HUES64 (cell line): ENCODE results near the gene GFAP. TPM values are rescaled to one million over a fixed set of nuclear protein-coding genes. Genes with fewer than 3 reads are reported as not detected.

Source experiments
- H3K27ac ChIP-seq: 2 replicates; pipeline ENCODE4 v1.7.0; 2013; ENCODE audit warnings: low read depth, low read length, inconsistent platforms
- H3K27me3 ChIP-seq: 2 replicates; pipeline ENCODE4 v1.6.1; 2013; ENCODE audit warnings: mild to moderate bottlenecking, low read length; ENCODE audit not compliant: insufficient read depth
- H3K36me3 ChIP-seq: 2 replicates; pipeline ENCODE4 v1.6.1; 2013; ENCODE audit warnings: mild to moderate bottlenecking, low read length; ENCODE audit not compliant: insufficient read depth
- H3K4me1 ChIP-seq: 2 replicates; pipeline ENCODE4 v1.6.1; 2013; ENCODE audit warnings: mild to moderate bottlenecking, low read length, moderate library complexity; ENCODE audit not compliant: insufficient read depth
- H3K4me3 ChIP-seq: 2 replicates; pipeline ENCODE4 v1.5.1; 2013; ENCODE audit warnings: mild to moderate bottlenecking, low read length, moderate library complexity
- H3K9ac ChIP-seq: 2 replicates; pipeline ENCODE4 v1.6.1; 2013; ENCODE audit warnings: mild to moderate bottlenecking, low read depth, low read length
- H3K9me3 ChIP-seq: 2 replicates; pipeline ENCODE4 v1.6.1; 2013; ENCODE audit warnings: low read depth, low read length; ENCODE audit not compliant: insufficient read depth
- WGBS: fragments of 150-250, 120-280 bp; methylation state at CpG from one replicate; pipeline ENCODE4 v1.1.7; 2013; ENCODE audit warnings: missing lambda C conversion rate; 5-methylcytosine and 5-hydroxymethylcytosine counted together
- polyA plus RNA-seq, 2 experiments: library from polyadenylated mRNA; stranded (reverse); fragments of 50-300 nt; gene quantifications; one replicate each; pipeline ENCODE4 v1.2.3, GENCODE V29; 2013

Gene GFAP
- polyA plus RNA-seq (2013, experiment 1 of 2) = 0.20 TPM
- polyA plus RNA-seq (2013, experiment 2 of 2) = 0.76 TPM

DNA sequence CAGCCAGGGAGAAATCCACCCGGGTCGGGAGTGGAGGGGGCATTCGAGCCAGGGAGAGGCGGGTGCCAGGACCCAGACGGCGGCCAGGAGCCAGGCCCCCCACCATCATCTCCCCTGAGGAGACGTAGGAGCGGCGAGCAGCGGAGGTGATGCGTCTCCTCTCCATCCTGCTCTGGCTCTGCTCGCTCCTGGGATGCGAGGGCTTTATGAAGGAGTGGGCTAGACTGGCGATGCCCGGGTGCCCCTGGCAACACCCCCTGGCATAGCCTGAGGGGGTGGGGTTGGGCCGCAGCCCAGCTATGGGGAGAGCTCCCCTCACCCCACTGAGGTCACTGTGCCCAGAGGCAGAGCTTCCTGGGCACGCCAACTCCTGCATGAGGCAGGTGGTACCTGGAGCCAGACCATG is at the start of gene GFAP:
GFAP (minus strand) TSS at position 180 of the 406 bp plus-strand sequence; CDS start at position 166, 14 bp downstream.
- H3K9me3 ChIP-seq = no peaks in the 10 kb centered on the region
- H3K9ac ChIP-seq = no peak within 1 kb of the TSS
- H3K4me1 ChIP-seq = peaks cover 6% of the 10 kb centered on the region
- WGBS = 90% methylated on average over 17 of the region's 17 CpGs
- no peaks in the 10 kb centered on the region for H3K36me3 ChIP-seq
- no peak within 1 kb of the TSS for H3K27ac ChIP-seq
- H3K4me3 ChIP-seq = no peak within 1 kb of the TSS
- peaks cover 29% of the 10 kb centered on the region for H3K27me3 ChIP-seq

DNA sequence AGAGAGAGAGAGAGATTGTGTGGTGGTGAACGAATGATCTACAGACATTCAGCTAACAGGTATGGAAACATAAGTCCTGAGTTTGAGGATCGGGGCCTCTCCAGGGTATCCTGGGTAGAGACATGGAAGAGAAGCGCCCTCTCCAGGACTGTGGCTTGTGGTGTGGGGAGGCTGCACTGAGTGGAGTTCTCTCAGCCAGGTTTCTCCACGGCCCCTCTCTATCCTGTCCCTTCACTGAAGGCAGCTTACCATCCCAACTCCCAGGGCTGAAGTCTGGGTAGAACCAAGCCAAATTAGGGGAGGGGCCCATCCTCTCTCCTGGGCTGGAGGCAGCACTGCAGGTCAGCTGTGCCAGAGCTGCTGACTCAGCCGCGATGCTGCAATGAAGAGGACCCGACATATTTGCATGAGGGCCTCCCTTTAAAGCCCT is 46.6 kb upstream of the GFAP start:
- Histone ChIP-seq H3K4me1 (peaks cover 13% of the 10 kb centered on the region; the same call in 1 of the 2 replicates), H3K4me3 (no peak overlapping the region), H3K9ac (no peak overlapping the region), H3K9me3 (no peaks in the 10 kb centered on the region), H3K27me3 (peaks cover 40% of the 10 kb centered on the region), H3K36me3 (no peaks in the 10 kb centered on the region), H3K27ac (no peak overlapping the region)
- WGBS = 61% methylated on average over 7 of the region's 7 CpGs

DNA sequence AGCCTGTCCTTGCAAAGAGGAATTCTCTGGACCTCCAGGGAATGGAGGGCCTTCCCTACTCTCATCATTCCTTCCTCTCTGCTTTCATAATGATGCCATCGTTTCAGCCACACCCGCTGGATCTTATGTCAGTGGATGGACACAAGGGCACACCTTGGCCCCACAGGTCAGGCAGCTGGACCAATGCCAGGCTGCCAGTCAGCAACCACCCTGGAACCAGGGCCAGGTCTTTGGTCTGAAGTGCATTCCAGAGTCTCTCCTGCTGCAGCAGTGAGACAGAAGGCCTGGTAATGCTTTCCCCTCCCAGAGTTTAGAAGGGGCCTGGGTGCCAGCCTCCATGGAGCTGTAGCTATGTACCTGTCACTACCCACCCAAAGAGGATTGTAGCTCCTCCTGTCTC is 45.4 kb upstream of the GFAP start:
- no peaks in the 10 kb centered on the region for H3K9me3 ChIP-seq
- peaks cover 10% of the 10 kb centered on the region; the same call in 1 of the 2 replicates for H3K4me1 ChIP-seq
- no peak overlapping the region for H3K4me3 ChIP-seq
- H3K27ac ChIP-seq = no peak overlapping the region
- peaks cover 27% of the 10 kb centered on the region for H3K27me3 ChIP-seq
- no peak overlapping the region for H3K9ac ChIP-seq
- no peaks in the 10 kb centered on the region for H3K36me3 ChIP-seq
- 90% methylated on average over 2 of the region's 2 CpGs for WGBS

DNA sequence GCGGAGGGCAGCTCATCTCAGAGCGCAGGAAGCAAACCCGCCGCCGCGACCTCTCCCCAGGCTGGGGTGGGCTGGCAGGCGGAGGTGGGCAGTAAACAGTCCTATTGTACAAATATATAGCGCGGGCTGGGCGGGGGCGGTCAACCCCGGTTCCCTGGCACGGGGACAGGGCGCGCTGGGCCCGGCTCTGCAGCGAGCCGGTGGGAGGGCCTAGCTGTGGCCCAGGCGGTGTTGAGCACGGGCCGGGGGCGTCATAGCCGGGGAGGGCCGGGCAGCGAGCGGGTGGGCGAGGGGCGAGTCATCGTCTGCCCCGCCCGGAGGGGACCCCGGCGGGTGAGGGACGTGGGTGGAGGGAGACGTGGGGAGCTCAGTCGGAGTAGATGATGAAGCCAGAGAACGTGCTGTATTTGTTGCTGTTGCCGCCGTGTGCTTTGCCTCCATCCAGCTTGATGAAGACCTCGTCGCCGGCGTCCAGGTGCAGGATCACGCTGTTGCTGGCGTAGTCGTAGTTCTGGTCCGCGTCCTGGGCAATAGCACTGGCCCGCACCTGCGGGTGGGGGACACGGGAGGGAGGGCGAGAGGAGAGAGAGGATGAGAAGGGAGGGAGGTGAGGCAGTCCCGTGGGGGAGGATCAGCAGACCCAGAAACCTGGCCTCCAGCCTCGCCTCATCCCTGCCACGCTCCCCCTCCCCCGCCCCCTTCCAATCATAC is 44.7 kb upstream of the GFAP start:
- no peak overlapping the region for H3K27ac ChIP-seq
- peak overlapping the region; percentile 16 for H3K4me3 ChIP-seq
- H3K27me3 ChIP-seq = peaks cover 22% of the 10 kb centered on the region
- WGBS = 60% methylated on average over 55 of the region's 56 CpGs
- H3K4me1 ChIP-seq = peaks cover 10% of the 10 kb centered on the region; the same call in 1 of the 2 replicates
- no peak overlapping the region for H3K9ac ChIP-seq
- no peaks in the 10 kb centered on the region for H3K9me3 ChIP-seq
- no peaks in the 10 kb centered on the region for H3K36me3 ChIP-seq

DNA sequence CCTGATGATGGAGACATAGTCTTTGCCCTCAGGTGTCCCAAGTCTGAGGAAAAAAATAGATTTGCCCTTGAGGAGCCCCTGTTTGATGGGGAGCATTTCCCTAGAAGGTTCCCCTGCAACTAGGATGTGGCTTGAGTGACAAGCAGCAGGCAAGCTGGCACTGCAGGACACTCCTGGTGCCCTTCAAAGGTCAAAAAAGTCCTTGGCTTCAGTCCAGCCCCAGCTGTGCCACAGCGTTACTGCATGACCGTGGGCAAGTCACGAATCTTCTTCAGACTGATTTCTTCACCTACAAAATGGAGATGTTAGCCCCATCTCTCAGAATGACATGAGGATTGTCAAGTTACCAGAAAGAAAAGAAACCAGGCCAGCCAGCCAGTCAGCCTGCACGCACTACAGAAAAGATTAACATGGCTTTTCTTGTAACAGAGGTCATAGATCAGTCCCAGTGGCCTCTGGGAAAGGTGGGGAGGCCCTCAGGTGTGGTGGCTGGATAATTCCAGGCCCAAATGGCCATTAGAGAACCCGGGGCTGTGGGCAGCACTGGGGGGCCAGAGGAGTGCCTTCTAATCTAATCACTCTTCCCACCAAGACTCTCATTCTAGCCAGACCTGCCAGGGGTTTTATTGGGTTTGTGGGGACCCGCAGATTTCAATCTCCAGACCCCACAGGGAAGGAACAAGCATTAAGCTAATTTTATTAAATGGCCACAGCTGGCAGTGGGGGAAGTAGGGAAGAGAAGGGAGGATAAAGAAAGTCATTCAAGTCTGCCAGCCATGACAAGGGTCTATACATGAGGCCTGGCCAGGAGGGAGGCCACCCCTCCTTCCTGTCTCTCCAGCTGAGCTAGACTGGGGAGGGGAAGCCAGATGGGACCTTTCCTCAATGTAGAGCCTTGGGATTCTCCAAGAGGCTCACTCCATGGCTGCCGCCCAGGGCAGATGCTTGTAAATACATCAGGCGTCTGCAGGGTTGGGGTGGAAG is 42.0 kb upstream of the GFAP start:
- Histone ChIP-seq H3K4me1 (peaks cover 10% of the 10 kb centered on the region; the same call in 1 of the 2 replicates), H3K9me3 (no peaks in the 10 kb centered on the region), H3K27ac (no peak overlapping the region), H3K4me3 (no peak overlapping the region), H3K9ac (no peak overlapping the region), H3K36me3 (no peaks in the 10 kb centered on the region), H3K27me3 (peaks cover 11% of the 10 kb centered on the region)
- 90% methylated on average over 7 of the region's 8 CpGs for WGBS

DNA sequence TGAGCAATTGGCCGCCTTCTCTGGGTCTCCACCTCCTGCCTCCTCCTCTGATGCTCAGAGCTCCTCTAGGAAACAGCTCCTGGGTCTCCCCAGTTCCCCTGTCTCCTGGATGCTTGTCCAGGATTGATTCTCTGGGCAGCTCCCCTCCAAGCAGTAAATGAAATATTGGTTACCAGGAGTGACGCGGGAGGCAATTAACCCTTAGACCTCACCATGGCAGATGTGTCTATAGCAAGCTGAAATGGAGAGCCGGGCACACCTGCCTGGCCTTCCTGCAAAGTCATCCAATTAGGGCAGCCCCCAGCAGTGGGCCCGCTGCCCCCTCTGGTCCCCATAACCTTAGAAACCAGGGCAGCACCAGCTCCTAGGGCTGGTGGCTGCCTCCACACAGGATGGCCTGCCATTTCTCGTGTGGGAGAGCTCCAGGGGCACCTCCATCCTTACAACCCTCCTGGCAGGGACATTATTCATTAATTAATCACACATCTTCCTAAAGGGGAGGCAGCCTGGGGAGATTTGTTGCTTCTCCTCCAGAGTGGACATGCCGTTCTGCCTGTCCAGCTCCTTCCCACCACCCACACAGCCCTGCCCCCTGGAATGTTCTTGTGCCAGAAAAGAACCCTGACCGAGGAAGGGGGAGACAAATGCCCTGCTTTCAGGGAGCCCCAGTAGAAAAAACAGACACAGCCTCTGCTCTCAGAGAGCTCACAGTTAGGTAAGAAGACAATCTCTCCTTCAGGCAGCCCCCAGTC is 40.5 kb upstream of the GFAP start:
- no peak overlapping the region for H3K9ac ChIP-seq
- WGBS = 89% methylated on average over 8 of the region's 8 CpGs

DNA sequence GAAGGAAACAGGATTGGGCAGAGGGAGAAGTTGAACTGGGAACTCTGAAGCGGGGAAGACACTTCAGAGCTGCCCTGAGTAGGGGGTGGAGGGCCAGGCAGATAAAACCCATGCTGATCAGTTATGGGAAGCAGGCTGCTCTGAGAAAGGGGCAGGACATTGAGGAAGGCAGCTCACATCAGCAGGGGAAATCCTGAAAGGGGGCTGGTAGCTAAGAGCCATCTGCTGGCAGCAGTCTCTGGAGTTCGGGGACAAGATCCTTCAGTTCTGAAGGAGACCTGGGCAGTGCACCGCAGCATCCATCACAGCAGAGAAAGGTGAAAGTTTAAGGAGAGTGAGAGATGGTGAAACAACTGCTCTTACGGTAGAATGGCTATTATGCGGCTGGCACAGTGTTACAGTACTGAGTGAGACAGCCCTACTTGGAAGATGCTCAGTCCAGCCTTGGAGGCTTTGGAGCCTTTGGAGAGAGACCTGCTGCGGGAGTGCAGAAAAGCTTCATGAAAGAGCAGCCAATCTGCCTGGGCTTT is 37.7 kb upstream of the GFAP start:
- Histone ChIP-seq H3K36me3 (no peaks in the 10 kb centered on the region), H3K9ac (0 out of 2 replicates have a peak overlapping the region, but pooled peaks have one; percentile 9), H3K27ac (no peak overlapping the region), H3K27me3 (no peaks in the 10 kb centered on the region), H3K9me3 (no peaks in the 10 kb centered on the region), H3K4me1 (no peaks in the 10 kb centered on the region), H3K4me3 (no peak overlapping the region)
- WGBS = 72% methylated on average over 6 of the region's 6 CpGs

More for the DNA sequence above, 40.5 kb upstream of the GFAP start:
- peaks cover 11% of the 10 kb centered on the region for H3K27me3 ChIP-seq
- no peak overlapping the region for H3K4me3 ChIP-seq
- no peaks in the 10 kb centered on the region for H3K9me3 ChIP-seq
- H3K36me3 ChIP-seq = no peaks in the 10 kb centered on the region
- peaks cover 10% of the 10 kb centered on the region; the same call in 1 of the 2 replicates for H3K4me1 ChIP-seq
- H3K27ac ChIP-seq = no peak overlapping the region

DNA sequence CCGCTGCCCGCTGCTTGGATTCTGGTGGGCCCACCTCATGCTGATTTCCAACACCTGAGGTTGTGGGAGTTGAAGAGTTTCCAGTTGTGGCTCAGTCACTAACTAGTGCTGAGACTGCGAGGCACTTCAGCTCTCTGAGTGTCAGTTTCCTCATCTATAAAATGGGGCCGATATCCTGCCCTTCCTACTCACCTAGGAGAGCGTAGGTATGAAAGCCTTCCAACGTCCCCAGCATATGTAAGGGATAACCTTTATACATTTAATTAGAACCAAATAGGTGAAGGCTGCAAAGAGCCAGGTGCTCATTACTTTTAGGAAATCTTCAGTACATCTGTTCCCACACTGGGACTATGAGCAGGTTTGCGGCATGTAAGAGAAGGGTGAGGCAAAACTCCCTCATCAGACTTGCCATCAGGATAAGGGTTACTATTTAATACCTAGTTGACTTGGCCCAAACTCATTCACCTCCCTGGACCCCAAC is 33.1 kb upstream of the GFAP start:
- H3K4me1 ChIP-seq = no peaks in the 10 kb centered on the region

DNA sequence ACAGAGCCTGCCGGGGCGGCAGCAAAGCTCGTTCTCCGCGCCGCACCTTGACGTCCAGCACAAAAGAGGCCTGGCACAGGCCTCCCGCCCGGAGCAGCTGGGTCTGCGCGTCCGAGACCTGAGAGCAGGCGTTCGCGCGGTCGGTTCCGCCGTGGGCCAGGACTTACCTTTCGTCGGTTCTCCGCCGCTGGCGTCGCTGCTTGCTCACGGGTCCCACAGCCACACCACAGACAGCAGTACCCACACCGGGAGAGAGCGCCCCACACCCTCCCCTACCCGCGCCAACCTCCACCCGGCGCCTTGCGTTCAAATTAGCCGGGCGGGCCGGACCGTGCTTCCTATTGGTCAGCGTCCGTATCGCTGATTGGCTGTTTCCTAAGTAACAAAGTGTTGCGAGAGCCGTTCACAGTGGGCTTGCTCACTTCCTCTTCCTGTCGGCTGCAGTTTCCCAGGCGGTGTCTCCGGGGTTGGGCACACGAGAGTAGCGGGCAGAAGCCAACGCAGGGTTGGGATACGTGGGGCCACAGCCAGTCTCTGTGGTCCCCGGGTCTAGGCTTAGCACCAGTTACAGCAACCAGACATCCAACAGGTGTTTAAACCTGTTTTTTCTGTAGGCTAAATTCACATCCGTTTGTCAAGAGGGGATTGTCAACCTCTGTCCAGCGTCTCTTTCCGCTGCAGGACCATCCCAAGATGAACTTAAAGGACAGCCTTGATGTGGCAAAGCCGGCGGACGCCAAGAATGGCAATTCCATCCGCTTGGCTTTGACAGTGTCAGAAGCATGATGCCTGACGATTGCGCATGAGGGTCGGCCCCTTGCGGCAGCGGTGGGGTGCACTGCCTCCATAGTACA is 32.4 kb upstream of the GFAP start, which contains the start of gene KIF18B:
KIF18B (minus strand) TSS at position 313 of the 854 bp plus-strand sequence. CDS start 11,429 bp downstream, outside the sequence.
- WGBS = 7% methylated on average over 62 of the region's 62 CpGs
- peak within 1 kb of the TSS; percentile 78 for H3K27ac ChIP-seq
- H3K9me3 ChIP-seq = no peaks in the 10 kb centered on the region
- no peaks in the 10 kb centered on the region for H3K4me1 ChIP-seq
- peak within 1 kb of the TSS; percentile 94 for H3K4me3 ChIP-seq
- peaks cover 24% of the 10 kb centered on the region for H3K36me3 ChIP-seq
- no peaks in the 10 kb centered on the region for H3K27me3 ChIP-seq
- H3K9ac ChIP-seq = peak within 1 kb of the TSS; percentile 95

More for the DNA sequence above, 33.1 kb upstream of the GFAP start:
- Histone ChIP-seq H3K9me3 (no peaks in the 10 kb centered on the region), H3K4me3 (peak overlapping the region; percentile 94), H3K27ac (no peak overlapping the region), H3K36me3 (peaks cover 20% of the 10 kb centered on the region), H3K27me3 (no peaks in the 10 kb centered on the region), H3K9ac (peak overlapping the region; percentile 64; the same call in 1 of the 2 replicates)
- 88% methylated on average over 6 of the region's 7 CpGs for WGBS
